GM12878 (cell line): ENCODE data around the gene NCAPD2. TPM values are rescaled to one million over a fixed set of nuclear protein-coding genes. Genes with fewer than 3 reads are reported as not detected.

Experiments used
- BMI1 ChIP-seq: fragments of 450-650 bp; IDR thresholded peaks from 2 replicates; pipeline ENCODE4 v1.6.1; 2016; ENCODE audit warnings: mild to moderate bottlenecking, moderate library complexity, borderline replicate concordance
- BRCA1 ChIP-seq: IDR thresholded peaks from 2 replicates; pipeline ENCODE4 v1.6.1; 2011; ENCODE audit warnings: low read depth, low read length, improper control_type of control experiment
- CHD1 ChIP-seq: IDR thresholded peaks from 2 replicates; pipeline ENCODE4 v1.6.1; 2012; ENCODE audit warnings: low read depth, low read length, improper control_type of control experiment
- EP300 ChIP-seq, 2 experiments: fragments of 150-350 bp in 1 of 2; IDR thresholded peaks; 2 replicates each; pipeline ENCODE4 v1.6.1; 2011 to 2012; ENCODE audit warnings: low read depth in 2 of 2, low read length in 2 of 2, borderline replicate concordance in 1 of 2, improper control_type of control experiment in 1 of 2, inconsistent platforms in 1 of 2; ENCODE audit not compliant: control insufficient read depth in 1 of 2
- FOXK2 ChIP-seq: fragments of 450-650 bp; IDR thresholded peaks from 2 replicates; pipeline ENCODE4 v1.6.1; 2017; ENCODE audit warnings: mild to moderate bottlenecking, moderate library complexity
- HCFC1 ChIP-seq: fragments of 150-350 bp; IDR thresholded peaks from 2 replicates; pipeline ENCODE4 v1.6.1; 2014; ENCODE audit warnings: low read length
- HDAC6 ChIP-seq: fragments of 200-600 bp; sonication (generic); IDR thresholded peaks from one replicate; pipeline ENCODE4 v1.8.0; 2017; ENCODE audit warnings: antibody characterized with exemption; ENCODE audit not compliant: unreplicated experiment
- JUND ChIP-seq: IDR thresholded peaks from 2 replicates; pipeline ENCODE4 v1.6.1; 2012; ENCODE audit warnings: low read depth, mild to moderate bottlenecking, low read length, improper control_type of control experiment, moderate library complexity
- RAD21 ChIP-seq: IDR thresholded peaks from 2 replicates; pipeline ENCODE4 v1.6.1; 2011; ENCODE audit warnings: mild to moderate bottlenecking, low read depth, low read length, moderate library complexity; ENCODE audit not compliant: insufficient read depth
- RCOR1 ChIP-seq: conservative IDR thresholded peaks from 2 replicates; pipeline ENCODE4 v1.6.1; 2012; ENCODE audit warnings: low read depth, low read length, improper control_type of control experiment
- RFX5 ChIP-seq: IDR thresholded peaks from 2 replicates; pipeline ENCODE4 v1.6.1; 2011; ENCODE audit warnings: low read depth, low read length, improper control_type of control experiment
- SMARCA5 ChIP-seq: fragments of 450-650 bp; IDR thresholded peaks from 2 replicates; pipeline ENCODE4 v1.6.1; 2017; ENCODE audit warnings: mild to moderate bottlenecking
- SREBF2 ChIP-seq: IDR thresholded peaks from 2 replicates; pipeline ENCODE4 v1.6.1; 2012; ENCODE audit warnings: mild to moderate bottlenecking, low read length
- STAT3 ChIP-seq: IDR thresholded peaks from 2 replicates; pipeline ENCODE4 v1.6.1; 2011; ENCODE audit warnings: low read depth, low read length, improper control_type of control experiment
- TARDBP ChIP-seq: IDR thresholded peaks from 2 replicates; pipeline ENCODE4 v1.6.1; 2016; ENCODE audit warnings: borderline replicate concordance
- ZNF207 ChIP-seq: fragments of 450-650 bp; IDR thresholded peaks from 2 replicates; pipeline ENCODE4 v1.6.1; 2014; ENCODE audit warnings: antibody characterized with exemption, mild to moderate bottlenecking, borderline replicate concordance
- ZNF24 ChIP-seq: fragments of 450-650 bp; IDR thresholded peaks from 2 replicates; pipeline ENCODE4 v1.6.1; 2017; ENCODE audit warnings: antibody characterized with exemption, mild to moderate bottlenecking
- polyA plus RNA-seq, 11 experiments: library from polyadenylated mRNA; depleted of rRNA in 4 of 11; unstranded in 6 of 11; stranded (reverse) in 5 of 11; fragments of >200 nt; fragmentation: Nextera tagmentation in 4 of 11; fragmentation: Illumina TruSeq in 1 of 11; extraction: Ambion mirVana in 4 of 11; extraction: Trizol in 1 of 11; gene quantifications; 1 replicate in 1 of 11; 2 replicates in 10 of 11; pipeline versions ENCODE4 v1.2.1 to v1.2.3, GENCODE V29; 2011 to 2016; ENCODE audit warnings: inconsistent platforms in 2 of 11, missing spikeins in 2 of 11, low read depth in 1 of 11
- total RNA-seq, 4 experiments: library from RNA; depleted of rRNA in 3 of 4; stranded (reverse); fragments of >200 nt in 3 of 4; fragmentation: Illumina TruSeq in 1 of 4; extraction: Trizol in 1 of 4; gene quantifications; 2 replicates each; pipeline versions ENCODE4 v1.2.1 to v1.2.3, GENCODE V29; 2013 to 2021
- TF ChIP-seq, protein P1 (sequence below): IDR thresholded peaks from 2 replicates; pipeline ENCODE4 v1.6.1; 2012; ENCODE audit warnings: mild to moderate bottlenecking, low read depth, low read length
- TF ChIP-seq, protein P2 (sequence below): fragments of 450-650 bp; IDR thresholded peaks from 2 replicates; pipeline ENCODE4 v1.6.1; 2017; ENCODE audit warnings: antibody characterized with exemption, mild to moderate bottlenecking, moderate library complexity
- TF ChIP-seq, protein P3 (sequence below): fragments of 150-350 bp; IDR thresholded peaks from 2 replicates; pipeline ENCODE4 v1.6.1; 2014; ENCODE audit warnings: mild to moderate bottlenecking, low read depth, low read length
- TF ChIP-seq, protein P4 (sequence below), 3 experiments: IDR thresholded peaks in 2 of 3; conservative IDR thresholded peaks in 1 of 3; 2 replicates each; pipeline ENCODE4 v1.5.1; 2011; ENCODE audit warnings: low read depth in 3 of 3, low read length in 3 of 3, mild to moderate bottlenecking in 3 of 3, control low read depth in 2 of 3, moderate library complexity in 2 of 3, inconsistent platforms in 1 of 3, mixed read lengths in 1 of 3; ENCODE audit not compliant: control insufficient read depth in 2 of 3, insufficient read depth in 1 of 3; ENCODE audit errors: extremely low read depth in 1 of 3

NCAPD2 gene
- total and polyA plus RNA-seq, 10 of the 15 experiments (the other 5 are each of a cell fraction or from before 2014, with no cell fraction given): 24.2 to 160 (median 110) TPM

DNA sequence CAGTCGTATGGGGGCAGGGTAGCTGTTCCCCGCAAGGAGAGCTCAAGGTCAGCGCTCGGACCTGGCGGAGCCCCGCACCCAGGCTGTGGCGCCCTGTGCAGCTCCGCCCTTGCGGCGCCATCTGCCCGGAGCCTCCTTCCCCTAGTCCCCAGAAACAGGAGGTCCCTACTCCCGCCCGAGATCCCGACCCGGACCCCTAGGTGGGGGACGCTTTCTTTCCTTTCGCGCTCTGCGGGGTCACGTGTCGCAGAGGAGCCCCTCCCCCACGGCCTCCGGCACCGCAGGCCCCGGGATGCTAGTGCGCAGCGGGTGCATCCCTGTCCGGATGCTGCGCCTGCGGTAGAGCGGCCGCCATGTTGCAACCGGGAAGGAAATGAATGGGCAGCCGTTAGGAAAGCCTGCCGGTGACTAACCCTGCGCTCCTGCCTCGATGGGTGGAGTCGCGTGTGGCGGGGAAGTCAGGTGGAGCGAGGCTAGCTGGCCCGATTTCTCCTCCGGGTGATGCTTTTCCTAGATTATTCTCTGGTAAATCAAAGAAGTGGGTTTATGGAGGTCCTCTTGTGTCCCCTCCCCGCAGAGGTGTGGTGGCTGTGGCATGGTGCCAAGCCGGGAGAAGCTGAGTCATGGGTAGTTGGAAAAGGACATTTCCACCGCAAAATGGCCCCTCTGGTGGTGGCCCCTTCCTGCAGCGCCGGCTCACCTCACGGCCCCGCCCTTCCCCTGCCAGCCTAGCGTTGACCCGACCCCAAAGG is 41.2 kb downstream of the NCAPD2 start (continued):
- TF ChIP-seq, protein P1, sequence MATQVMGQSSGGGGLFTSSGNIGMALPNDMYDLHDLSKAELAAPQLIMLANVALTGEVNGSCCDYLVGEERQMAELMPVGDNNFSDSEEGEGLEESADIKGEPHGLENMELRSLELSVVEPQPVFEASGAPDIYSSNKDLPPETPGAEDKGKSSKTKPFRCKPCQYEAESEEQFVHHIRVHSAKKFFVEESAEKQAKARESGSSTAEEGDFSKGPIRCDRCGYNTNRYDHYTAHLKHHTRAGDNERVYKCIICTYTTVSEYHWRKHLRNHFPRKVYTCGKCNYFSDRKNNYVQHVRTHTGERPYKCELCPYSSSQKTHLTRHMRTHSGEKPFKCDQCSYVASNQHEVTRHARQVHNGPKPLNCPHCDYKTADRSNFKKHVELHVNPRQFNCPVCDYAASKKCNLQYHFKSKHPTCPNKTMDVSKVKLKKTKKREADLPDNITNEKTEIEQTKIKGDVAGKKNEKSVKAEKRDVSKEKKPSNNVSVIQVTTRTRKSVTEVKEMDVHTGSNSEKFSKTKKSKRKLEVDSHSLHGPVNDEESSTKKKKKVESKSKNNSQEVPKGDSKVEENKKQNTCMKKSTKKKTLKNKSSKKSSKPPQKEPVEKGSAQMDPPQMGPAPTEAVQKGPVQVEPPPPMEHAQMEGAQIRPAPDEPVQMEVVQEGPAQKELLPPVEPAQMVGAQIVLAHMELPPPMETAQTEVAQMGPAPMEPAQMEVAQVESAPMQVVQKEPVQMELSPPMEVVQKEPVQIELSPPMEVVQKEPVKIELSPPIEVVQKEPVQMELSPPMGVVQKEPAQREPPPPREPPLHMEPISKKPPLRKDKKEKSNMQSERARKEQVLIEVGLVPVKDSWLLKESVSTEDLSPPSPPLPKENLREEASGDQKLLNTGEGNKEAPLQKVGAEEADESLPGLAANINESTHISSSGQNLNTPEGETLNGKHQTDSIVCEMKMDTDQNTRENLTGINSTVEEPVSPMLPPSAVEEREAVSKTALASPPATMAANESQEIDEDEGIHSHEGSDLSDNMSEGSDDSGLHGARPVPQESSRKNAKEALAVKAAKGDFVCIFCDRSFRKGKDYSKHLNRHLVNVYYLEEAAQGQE: no peak
- TF ChIP-seq, protein P2, sequence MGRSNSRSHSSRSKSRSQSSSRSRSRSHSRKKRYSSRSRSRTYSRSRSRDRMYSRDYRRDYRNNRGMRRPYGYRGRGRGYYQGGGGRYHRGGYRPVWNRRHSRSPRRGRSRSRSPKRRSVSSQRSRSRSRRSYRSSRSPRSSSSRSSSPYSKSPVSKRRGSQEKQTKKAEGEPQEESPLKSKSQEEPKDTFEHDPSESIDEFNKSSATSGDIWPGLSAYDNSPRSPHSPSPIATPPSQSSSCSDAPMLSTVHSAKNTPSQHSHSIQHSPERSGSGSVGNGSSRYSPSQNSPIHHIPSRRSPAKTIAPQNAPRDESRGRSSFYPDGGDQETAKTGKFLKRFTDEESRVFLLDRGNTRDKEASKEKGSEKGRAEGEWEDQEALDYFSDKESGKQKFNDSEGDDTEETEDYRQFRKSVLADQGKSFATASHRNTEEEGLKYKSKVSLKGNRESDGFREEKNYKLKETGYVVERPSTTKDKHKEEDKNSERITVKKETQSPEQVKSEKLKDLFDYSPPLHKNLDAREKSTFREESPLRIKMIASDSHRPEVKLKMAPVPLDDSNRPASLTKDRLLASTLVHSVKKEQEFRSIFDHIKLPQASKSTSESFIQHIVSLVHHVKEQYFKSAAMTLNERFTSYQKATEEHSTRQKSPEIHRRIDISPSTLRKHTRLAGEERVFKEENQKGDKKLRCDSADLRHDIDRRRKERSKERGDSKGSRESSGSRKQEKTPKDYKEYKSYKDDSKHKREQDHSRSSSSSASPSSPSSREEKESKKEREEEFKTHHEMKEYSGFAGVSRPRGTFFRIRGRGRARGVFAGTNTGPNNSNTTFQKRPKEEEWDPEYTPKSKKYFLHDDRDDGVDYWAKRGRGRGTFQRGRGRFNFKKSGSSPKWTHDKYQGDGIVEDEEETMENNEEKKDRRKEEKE: no peak
- TF ChIP-seq RFX5: no peak
- no peak for TF ChIP-seq ZNF24
- no peak for TF ChIP-seq RAD21
- no peak for TF ChIP-seq HDAC6
- TF ChIP-seq SREBF2: no peak
- TF ChIP-seq ZNF207: no peak
- no peak for TF ChIP-seq SMARCA5
- TF ChIP-seq EP300 (IDR thresholded peaks at IDR 0.05; ENCODE audit: borderline replicate concordance in 1 of 2, control insufficient read depth in 1 of 2, low read depth in 2 of 2, low read length in 2 of 2): no peak
- TF ChIP-seq, protein P3, sequence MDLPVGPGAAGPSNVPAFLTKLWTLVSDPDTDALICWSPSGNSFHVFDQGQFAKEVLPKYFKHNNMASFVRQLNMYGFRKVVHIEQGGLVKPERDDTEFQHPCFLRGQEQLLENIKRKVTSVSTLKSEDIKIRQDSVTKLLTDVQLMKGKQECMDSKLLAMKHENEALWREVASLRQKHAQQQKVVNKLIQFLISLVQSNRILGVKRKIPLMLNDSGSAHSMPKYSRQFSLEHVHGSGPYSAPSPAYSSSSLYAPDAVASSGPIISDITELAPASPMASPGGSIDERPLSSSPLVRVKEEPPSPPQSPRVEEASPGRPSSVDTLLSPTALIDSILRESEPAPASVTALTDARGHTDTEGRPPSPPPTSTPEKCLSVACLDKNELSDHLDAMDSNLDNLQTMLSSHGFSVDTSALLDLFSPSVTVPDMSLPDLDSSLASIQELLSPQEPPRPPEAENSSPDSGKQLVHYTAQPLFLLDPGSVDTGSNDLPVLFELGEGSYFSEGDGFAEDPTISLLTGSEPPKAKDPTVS: no peak
- TF ChIP-seq, protein P4, sequence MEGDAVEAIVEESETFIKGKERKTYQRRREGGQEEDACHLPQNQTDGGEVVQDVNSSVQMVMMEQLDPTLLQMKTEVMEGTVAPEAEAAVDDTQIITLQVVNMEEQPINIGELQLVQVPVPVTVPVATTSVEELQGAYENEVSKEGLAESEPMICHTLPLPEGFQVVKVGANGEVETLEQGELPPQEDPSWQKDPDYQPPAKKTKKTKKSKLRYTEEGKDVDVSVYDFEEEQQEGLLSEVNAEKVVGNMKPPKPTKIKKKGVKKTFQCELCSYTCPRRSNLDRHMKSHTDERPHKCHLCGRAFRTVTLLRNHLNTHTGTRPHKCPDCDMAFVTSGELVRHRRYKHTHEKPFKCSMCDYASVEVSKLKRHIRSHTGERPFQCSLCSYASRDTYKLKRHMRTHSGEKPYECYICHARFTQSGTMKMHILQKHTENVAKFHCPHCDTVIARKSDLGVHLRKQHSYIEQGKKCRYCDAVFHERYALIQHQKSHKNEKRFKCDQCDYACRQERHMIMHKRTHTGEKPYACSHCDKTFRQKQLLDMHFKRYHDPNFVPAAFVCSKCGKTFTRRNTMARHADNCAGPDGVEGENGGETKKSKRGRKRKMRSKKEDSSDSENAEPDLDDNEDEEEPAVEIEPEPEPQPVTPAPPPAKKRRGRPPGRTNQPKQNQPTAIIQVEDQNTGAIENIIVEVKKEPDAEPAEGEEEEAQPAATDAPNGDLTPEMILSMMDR (IDR thresholded peaks at IDR 0.05 in 2 of 3, conservative IDR thresholded peaks at IDR 0.05 in 1 of 3; ENCODE audit: control insufficient read depth in 2 of 3, extremely low read depth in 1 of 3, insufficient read depth in 1 of 3, low read depth in 3 of 3, low read length in 3 of 3): no peak
- TF ChIP-seq CHD1: peak; percentile 54; the same call in 1 of the 2 replicates
- no peak for TF ChIP-seq RCOR1
- TF ChIP-seq TARDBP: no peak
- TF ChIP-seq HCFC1: no peak
- TF ChIP-seq FOXK2: no peak
- no peak for TF ChIP-seq BRCA1
- no peak for TF ChIP-seq BMI1
- no peak for TF ChIP-seq JUND
- no peak for TF ChIP-seq STAT3
